H1 (cell line): ENCODE results near the gene FRMPD2. TPM values are rescaled to one million over a fixed set of nuclear protein-coding genes. Genes with fewer than 3 reads are reported as not detected.
A peak's percentile ranks its signal among the peaks of the same experiment; 100 is the strongest.

ENCODE experiments used
- CTCF ChIA-PET: fragments of 300-600 bp; sonication (Branson Sonifier 250); formaldehyde crosslinking; loops from one replicate; lab custom pipeline; 2021; ENCODE audit not compliant: partially characterized antibody; lab: Charles Lee
- POLR2A ChIA-PET: fragments of 300-600 bp; sonication (Branson Sonifier 250); formaldehyde crosslinking; loops from one replicate; lab custom pipeline; 2021; ENCODE audit warnings: inconsistent platforms; ENCODE audit not compliant: partially characterized antibody; lab: Charles Lee
- DNase-seq, 2 experiments: peaks; one replicate each; pipeline versions ENCODE4 v3.0.0 to v3.0.0-alpha.2; 2010 to 2022; ENCODE audit warnings: low spot score in 2 of 2, low read depth in 1 of 2, mixed read lengths in 1 of 2
- FAIRE-seq: peaks from 2 replicates; lab custom pipeline; 2011; peaks lifted over from hg19 to GRCh38; lab: Jason Lieb, UNC
- H2AFZ ChIP-seq: 2 replicates; pipeline ENCODE4 v1.8.1; 2012; ENCODE audit warnings: low read length, inconsistent platforms
- H2AK5ac ChIP-seq: 2 replicates; pipeline ENCODE4 v1.6.1; 2013; ENCODE audit warnings: low read depth, low read length
- H2BK120ac ChIP-seq: replicated peaks from 2 replicates; pipeline ENCODE3; 2013; ENCODE audit warnings: low read depth, low read length, inconsistent platforms
- H2BK12ac ChIP-seq: 2 replicates; pipeline ENCODE4 v1.6.1; 2013; ENCODE audit warnings: low read depth, low read length
- H2BK15ac ChIP-seq: 2 replicates; pipeline ENCODE4 v1.6.1; 2013; ENCODE audit warnings: low read length
- H2BK20ac ChIP-seq: 2 replicates; pipeline ENCODE4 v1.6.1; 2013; ENCODE audit warnings: low read length
- H2BK5ac ChIP-seq: 2 replicates; pipeline ENCODE4 v1.6.1; 2013; ENCODE audit warnings: low read depth, low read length
- H3K14ac ChIP-seq: 2 replicates; pipeline ENCODE4 v1.6.1; 2013; ENCODE audit warnings: inconsistent platforms; ENCODE audit not compliant: insufficient read length
- H3K18ac ChIP-seq: 2 replicates; pipeline ENCODE4 v1.6.1; 2013; ENCODE audit warnings: low read length; ENCODE audit errors: extremely low read depth
- H3K23ac ChIP-seq: 2 replicates; pipeline ENCODE4 v1.6.1; 2013; ENCODE audit warnings: inconsistent platforms; ENCODE audit not compliant: insufficient read length
- H3K23me2 ChIP-seq: 2 replicates; pipeline ENCODE4 v1.6.1; 2013; ENCODE audit warnings: low read depth, low read length
- H3K27ac ChIP-seq: 2 replicates; pipeline ENCODE4 v1.6.1; 2011; ENCODE audit warnings: low read depth, low read length, inconsistent platforms
- H3K27me3 ChIP-seq, 4 experiments: replicated peaks in 1 of 4; 1 replicate in 1 of 4; 2 replicates in 3 of 4; pipeline versions ENCODE4 v1.6.1 to v1.8.1; 2011 to 2013; ENCODE audit warnings: low read length in 3 of 4, mild to moderate bottlenecking in 3 of 4, inconsistent platforms in 2 of 4, mixed read lengths in 2 of 4, moderate library complexity in 1 of 4; ENCODE audit not compliant: control insufficient read depth in 3 of 4, insufficient read depth in 3 of 4; ENCODE audit errors: extremely low read depth in 1 of 4
- H3K36me3 ChIP-seq, 4 experiments: 2 replicates each; pipeline versions ENCODE4 v1.6.1 to v1.8.1; 2011 to 2013; ENCODE audit warnings: mild to moderate bottlenecking in 4 of 4, low read length in 3 of 4, moderate library complexity in 2 of 4, control low read depth in 1 of 4, inconsistent platforms in 1 of 4; ENCODE audit not compliant: insufficient read depth in 4 of 4, control insufficient read depth in 2 of 4
- H3K4ac ChIP-seq: replicated peaks from 2 replicates; pipeline ENCODE3; 2013; ENCODE audit warnings: low read length, low read depth, mixed read lengths, inconsistent platforms; ENCODE audit not compliant: insufficient read length
- H3K4me1 ChIP-seq, 4 experiments: replicated peaks in 1 of 4; 1 replicate in 1 of 4; 2 replicates in 3 of 4; pipeline versions ENCODE4 v1.6.1 to v1.8.1; 2011 to 2013; ENCODE audit warnings: low read length in 3 of 4, inconsistent platforms in 2 of 4, mixed read lengths in 1 of 4; ENCODE audit not compliant: insufficient read depth in 4 of 4, control insufficient read depth in 3 of 4
- H3K4me2 ChIP-seq, 2 experiments: 2 replicates each; pipeline versions ENCODE4 v1.6.1 to v1.8.1; 2011 to 2013; ENCODE audit warnings: low read depth in 2 of 2, low read length in 2 of 2, control low read depth in 1 of 2, inconsistent platforms in 1 of 2, mild to moderate bottlenecking in 1 of 2; ENCODE audit not compliant: insufficient read depth in 1 of 2
- H3K4me3 ChIP-seq, 4 experiments: fragments of 200-600, 300-600 bp in 1 of 4; sonication (generic), shearing (Covaris generic), sonication (Bioruptor Twin) in 1 of 4; 2 replicates each; pipeline versions ENCODE4 v1.5.1 to v1.8.1; 2011 to 2016; ENCODE audit warnings: low read length in 4 of 4, low read depth in 3 of 4, control low read depth in 2 of 4, inconsistent platforms in 2 of 4, mild to moderate bottlenecking in 2 of 4, mixed read lengths in 1 of 4, moderate library complexity in 1 of 4; ENCODE audit not compliant: insufficient read depth in 2 of 4; ENCODE audit errors: extremely low read depth in 1 of 4
- H3K56ac ChIP-seq: replicated peaks from 2 replicates; pipeline ENCODE3; 2013; ENCODE audit warnings: low read depth, mild to moderate bottlenecking, mixed read lengths, low read length, inconsistent platforms; ENCODE audit not compliant: insufficient read length
- H3K79me1 ChIP-seq: 2 replicates; pipeline ENCODE4 v1.6.1; 2013; ENCODE audit warnings: low read depth, low read length, control low read depth
- H3K79me2 ChIP-seq, 2 experiments: 2 replicates each; pipeline versions ENCODE4 v1.6.1 to v1.8.1; 2012 to 2013; ENCODE audit warnings: low read length in 2 of 2, mild to moderate bottlenecking in 2 of 2, inconsistent platforms in 1 of 2; ENCODE audit not compliant: insufficient read depth in 2 of 2, control insufficient read depth in 1 of 2
- H3K9ac ChIP-seq, 4 experiments: replicated peaks in 1 of 4; 1 replicate in 1 of 4; 2 replicates in 3 of 4; pipeline versions ENCODE4 v1.6.1 to v1.8.1; 2011 to 2013; ENCODE audit warnings: low read depth in 3 of 4, low read length in 3 of 4, control low read depth in 2 of 4, mild to moderate bottlenecking in 2 of 4, moderate library complexity in 2 of 4, inconsistent platforms in 1 of 4; ENCODE audit errors: extremely low read depth in 1 of 4
- H3K9me3 ChIP-seq, 2 experiments: 2 replicates each; pipeline versions ENCODE4 v1.6.1 to v1.8.1; 2012 to 2013; ENCODE audit warnings: mild to moderate bottlenecking in 2 of 2, moderate library complexity in 2 of 2, control low read depth in 1 of 2, inconsistent platforms in 1 of 2, low read depth in 1 of 2, low read length in 1 of 2, mixed read lengths in 1 of 2; ENCODE audit not compliant: insufficient read depth in 2 of 2
- H4K20me1 ChIP-seq, 2 experiments: replicated peaks in 1 of 2; 2 replicates each; pipeline versions ENCODE3 to v1.8.1; 2011 to 2013; ENCODE audit warnings: inconsistent platforms in 2 of 2, low read length in 2 of 2, mild to moderate bottlenecking in 1 of 2; ENCODE audit not compliant: insufficient read depth in 2 of 2, control insufficient read depth in 1 of 2
- H4K5ac ChIP-seq: 2 replicates; pipeline ENCODE4 v1.6.1; 2013; ENCODE audit warnings: low read length, low read depth, mixed read lengths, inconsistent platforms; ENCODE audit not compliant: insufficient read length
- H4K8ac ChIP-seq: 2 replicates; pipeline ENCODE4 v1.8.0; 2013; ENCODE audit warnings: mild to moderate bottlenecking, moderate library complexity, low read length, inconsistent platforms; ENCODE audit not compliant: insufficient read depth; ENCODE audit errors: extremely low read depth
- H4K91ac ChIP-seq: replicated peaks from 2 replicates; pipeline ENCODE3; 2013; ENCODE audit warnings: low read length, mixed read lengths, inconsistent platforms; ENCODE audit not compliant: insufficient read length
- MAFK ChIP-seq: IDR thresholded peaks from 2 replicates; pipeline ENCODE4 v1.6.1; 2012; ENCODE audit warnings: low read depth, mild to moderate bottlenecking, improper control_type of control experiment, low read length
- POLR2A ChIP-seq, 2 experiments: IDR thresholded peaks; 1 replicate in 1 of 2; 2 replicates in 1 of 2; pipeline ENCODE4 v1.6.1; 2011; ENCODE audit warnings: low read depth in 2 of 2, low read length in 2 of 2, mild to moderate bottlenecking in 2 of 2; ENCODE audit errors: control extremely low read depth in 1 of 2
- RFX5 ChIP-seq: IDR thresholded peaks from 2 replicates; pipeline ENCODE4 v1.6.1; 2011; ENCODE audit warnings: low read depth, low read length, improper control_type of control experiment, borderline replicate concordance
- SP2 ChIP-seq: IDR thresholded peaks from 2 replicates; pipeline ENCODE4 v1.6.1; 2012; ENCODE audit warnings: mild to moderate bottlenecking, low read length, inconsistent platforms
- TAF7 ChIP-seq: optimal IDR thresholded peaks from 2 replicates; pipeline ENCODE3; 2011; ENCODE audit warnings: low read depth, mild to moderate bottlenecking, inconsistent platforms, low read length, moderate library complexity, borderline replicate concordance
- TBP ChIP-seq: IDR thresholded peaks from 2 replicates; pipeline ENCODE4 v1.6.1; 2011; ENCODE audit warnings: low read depth, low read length, improper control_type of control experiment
- polyA plus RNA-seq, 7 experiments: library from polyadenylated mRNA; depleted of rRNA in 3 of 7; stranded (reverse) in 5 of 7; unstranded in 2 of 7; fragments of >200 nt in 5 of 7; fragments of 200-250 nt in 2 of 7; gene quantifications; 1 replicate in 5 of 7; 2 replicates in 1 of 7; 4 replicates in 1 of 7; pipeline versions ENCODE4 v1.2.1 to v1.2.3, GENCODE V29; 2011 to 2013; ENCODE audit warnings: missing spikeins in 2 of 7, mixed read lengths in 2 of 7
- total RNA-seq: library from RNA; stranded (reverse); fragmentation: NEBNext Ultra II Directional; extraction: Animal tissue kit (Norgen Biotek cat#: 25700); gene quantifications from 2 replicates; pipeline ENCODE4 v1.2.1, GENCODE V29; 2021

Gene FRMPD2
- total and polyA plus RNA-seq, 2 of the 8 experiments (the other 6 are each of a cell fraction or from before 2014, with no cell fraction given), result 0.07 to 0.47 TPM

- peak overlapping the region; percentile 98 for H2BK15ac ChIP-seq
- H4K91ac ChIP-seq, result peak overlapping the region; percentile 92
- H3K4me3 ChIP-seq, result no peak overlapping the region
- peaks cover 0 to 15% (median 10%) of the 10 kb centered on the region in 4 experiments; a peak in 6 of 7 replicates for H3K4me1 ChIP-seq
- no peak overlapping the region for H3K56ac ChIP-seq
- H2BK120ac ChIP-seq, result peak overlapping the region; percentile 89
- H3K9me3 ChIP-seq, result no peaks in the 10 kb centered on the region
- peak overlapping the region; percentile 79; the same call in 1 of the 2 replicates for H2BK5ac ChIP-seq
- no peak overlapping the region for H3K9ac ChIP-seq
- H3K23ac ChIP-seq, result peak overlapping the region; percentile 34
- H3K79me1 ChIP-seq, result no peaks in the 10 kb centered on the region; the same call in 1 of the 2 replicates
- no peak overlapping the region for H4K8ac ChIP-seq
- no peak overlapping the region for H3K14ac ChIP-seq
- H3K4me2 ChIP-seq, result 0 out of 4 replicates have a peak overlapping the region, but pooled peaks of 1 of the 2 experiments have one; percentile 43
- DNase-seq (peak in 1 of 2 experiments; percentile 37), FAIRE-seq (no peak)
- CTCF ChIA-PET, result interaction anchor here (1.1 kb wide), 1 partner anchor 38 kb away, joined by 5 read pairs; no protein-coding TSS in a partner anchor
- no peaks in the 10 kb centered on the region for H3K79me2 ChIP-seq
- H2AFZ ChIP-seq, result peak overlapping the region; percentile 37; the same call in 1 of the 2 replicates
- peak overlapping the region; percentile 50 for H3K4ac ChIP-seq
- TF ChIP-seq TAF7 (no peak), TBP (no peak), RFX5 (no peak), SP2 (no peak), MAFK (no peak), POLR2A (IDR thresholded peaks at IDR 0.05; ENCODE audit: control extremely low read depth in 1 of 2, low read depth in 2 of 2, low read length in 2 of 2) (no peak)
- peak overlapping the region; percentile 28 for H4K5ac ChIP-seq
- H2BK12ac ChIP-seq, result peak overlapping the region; percentile 91; the same call in 1 of the 2 replicates
- H2BK20ac ChIP-seq, result 0 out of 2 replicates have a peak overlapping the region, but pooled peaks have one; percentile 57
- H3K27me3 ChIP-seq, result no peaks in the 10 kb centered on the region
- H3K36me3 ChIP-seq, result no peaks in the 10 kb centered on the region
- H2AK5ac ChIP-seq, result no peak overlapping the region
- peak overlapping the region; percentile 81 for H3K18ac ChIP-seq
- H3K27ac ChIP-seq, result no peak overlapping the region
- H3K23me2 ChIP-seq, result no peaks in the 10 kb centered on the region
- H4K20me1 ChIP-seq, result no peaks in the 10 kb centered on the region
- POLR2A ChIA-PET, result interaction anchor here (1.1 kb wide), 1 partner anchor 24 kb away, joined by 3 read pairs; the partner anchor contains the start of gene FRMPD2
Observed at GRCh38 chr10:48251152-48251524, 23.4 kb downstream of the FRMPD2 start.
